ENCODE data around the gene ALKBH4. TPM values are rescaled to one million over a fixed set of nuclear protein-coding genes. Genes with fewer than 3 reads are reported as not detected.
A peak's percentile ranks its signal among the peaks of the same experiment; 100 is the strongest.

ALKBH4 gene
- total and polyA plus RNA-seq, 9 donors, result 6.2 to 15.5 (median 11.9) TPM

DNA sequence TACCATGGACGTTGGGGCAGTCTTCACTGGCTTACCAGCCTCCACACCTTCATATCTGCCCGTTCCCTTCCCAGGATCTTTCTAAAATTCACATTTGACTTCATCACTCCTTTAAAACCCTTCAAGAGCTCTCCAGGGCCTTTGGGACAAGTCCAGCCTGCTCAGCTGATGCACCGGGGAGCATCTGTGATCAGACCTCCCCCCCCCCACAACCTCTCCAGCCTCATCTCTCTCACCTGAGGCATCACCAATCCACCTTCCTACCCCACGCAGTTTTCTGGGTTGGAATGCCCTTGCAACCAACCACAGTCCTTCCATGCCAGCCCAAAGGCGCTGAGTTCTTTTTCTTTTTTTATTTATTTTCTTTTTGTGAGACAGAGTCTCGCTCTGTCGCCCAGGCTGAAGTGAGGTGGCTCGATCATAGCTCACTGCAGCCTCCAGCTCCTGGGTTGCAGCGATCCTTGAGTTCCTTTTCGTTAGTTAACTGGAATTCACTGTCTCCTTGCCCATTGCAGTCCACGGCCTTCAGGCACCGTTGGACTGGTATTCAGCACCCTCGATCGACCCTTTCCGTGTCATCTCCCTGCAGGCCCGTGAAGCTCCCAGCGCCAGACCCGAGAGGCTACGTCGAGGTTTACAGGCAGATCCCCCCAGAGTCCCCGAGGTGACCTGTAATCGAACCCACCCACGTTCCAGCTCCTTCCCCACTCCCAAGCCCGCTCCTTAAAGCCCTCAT is 654 bp downstream of the ALKBH4 start:
- 8 to 11% (median 9%) methylated on average over 24 of the region's 24 CpGs for WGBS, 3 donors
- no peaks in the 10 kb centered on the region for H3K36me3 ChIP-seq
- peaks cover 14% of the 10 kb centered on the region for H3K4me1 ChIP-seq (ENCODE audit: insufficient read depth)
- H3K27me3 ChIP-seq, result no peaks in the 10 kb centered on the region
- no peak for TF ChIP-seq POLR2A (IDR thresholded peaks at IDR 0.05)
- no peak for TF ChIP-seq EP300 (IDR thresholded peaks at IDR 0.05)
- TF ChIP-seq, protein P1, sequence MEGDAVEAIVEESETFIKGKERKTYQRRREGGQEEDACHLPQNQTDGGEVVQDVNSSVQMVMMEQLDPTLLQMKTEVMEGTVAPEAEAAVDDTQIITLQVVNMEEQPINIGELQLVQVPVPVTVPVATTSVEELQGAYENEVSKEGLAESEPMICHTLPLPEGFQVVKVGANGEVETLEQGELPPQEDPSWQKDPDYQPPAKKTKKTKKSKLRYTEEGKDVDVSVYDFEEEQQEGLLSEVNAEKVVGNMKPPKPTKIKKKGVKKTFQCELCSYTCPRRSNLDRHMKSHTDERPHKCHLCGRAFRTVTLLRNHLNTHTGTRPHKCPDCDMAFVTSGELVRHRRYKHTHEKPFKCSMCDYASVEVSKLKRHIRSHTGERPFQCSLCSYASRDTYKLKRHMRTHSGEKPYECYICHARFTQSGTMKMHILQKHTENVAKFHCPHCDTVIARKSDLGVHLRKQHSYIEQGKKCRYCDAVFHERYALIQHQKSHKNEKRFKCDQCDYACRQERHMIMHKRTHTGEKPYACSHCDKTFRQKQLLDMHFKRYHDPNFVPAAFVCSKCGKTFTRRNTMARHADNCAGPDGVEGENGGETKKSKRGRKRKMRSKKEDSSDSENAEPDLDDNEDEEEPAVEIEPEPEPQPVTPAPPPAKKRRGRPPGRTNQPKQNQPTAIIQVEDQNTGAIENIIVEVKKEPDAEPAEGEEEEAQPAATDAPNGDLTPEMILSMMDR (IDR thresholded peaks at IDR 0.05), result no peak
- H3K4me3 ChIP-seq, result peak overlapping the region; percentile 84
- no peak for DNase-seq
- peak overlapping the region; percentile 31 to 85 for H3K27ac ChIP-seq
- intact Hi-C loops (cut with DNase I), result no loop called here
- H3K9me3 ChIP-seq, result no peaks in the 10 kb centered on the region

- H3K36me3 ChIP-seq, result no peaks in the 10 kb centered on the region
- no peak for DNase-seq
- no peak overlapping the region for H3K4me3 ChIP-seq
- H3K9me3 ChIP-seq, result no peaks in the 10 kb centered on the region
- intact Hi-C loops (cut with DNase I), result no loop called here
- TF ChIP-seq, protein P1 (IDR thresholded peaks at IDR 0.05), result no peak
- TF ChIP-seq EP300 (IDR thresholded peaks at IDR 0.05), result no peak
- no peak for TF ChIP-seq POLR2A (IDR thresholded peaks at IDR 0.05)
- H3K27ac ChIP-seq, result no peak overlapping the region
- no peaks in the 10 kb centered on the region for H3K27me3 ChIP-seq
- 75 to 83% (median 81%) methylated on average over 8 of the region's 8 CpGs for WGBS, 3 donors
- peaks cover 9% of the 10 kb centered on the region for H3K4me1 ChIP-seq (ENCODE audit: insufficient read depth)
Measured at GRCh38 chr7:102460467-102460866, 4.2 kb downstream of the ALKBH4 start.

DNA sequence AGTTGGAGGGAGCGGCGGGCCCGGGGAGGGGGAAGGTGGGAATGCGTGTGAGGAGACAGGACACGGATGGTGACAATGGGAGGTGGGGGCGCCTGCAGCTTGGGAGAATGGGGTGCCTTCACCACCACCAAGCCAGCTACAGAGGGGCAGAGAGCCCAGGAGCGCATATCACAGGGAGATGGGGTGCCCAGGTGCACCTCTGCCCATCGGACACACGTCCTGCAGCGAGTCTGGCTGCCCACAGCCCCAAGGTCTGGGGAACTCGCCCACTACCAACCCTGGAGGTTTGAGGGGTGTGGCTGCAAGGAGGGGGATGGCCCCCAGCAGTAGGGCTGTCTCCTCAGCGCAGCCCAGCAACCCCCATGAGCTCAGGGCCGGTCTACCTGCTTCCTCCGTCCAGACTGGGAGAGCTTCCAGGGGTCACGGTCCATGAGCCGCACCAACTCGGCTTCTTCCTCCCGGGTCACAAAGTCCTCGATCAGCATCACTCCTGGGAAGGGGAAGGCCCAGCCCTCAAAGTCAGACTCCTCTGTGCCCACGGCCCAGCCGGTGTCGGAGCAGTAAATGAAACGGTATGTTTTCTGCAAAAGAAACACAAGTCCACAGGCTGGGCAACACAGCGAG is 5.3 kb downstream of the ALKBH4 start:
- Histone ChIP-seq H3K27ac (no peak overlapping the region), H3K36me3 (no peaks in the 10 kb centered on the region), H3K9me3 (no peaks in the 10 kb centered on the region), H3K27me3 (no peaks in the 10 kb centered on the region), H3K4me1 (ENCODE audit: insufficient read depth) (peaks cover 8% of the 10 kb centered on the region), H3K4me3 (no peak overlapping the region)
- 90 to 96% (median 92%) methylated on average over 23 to 24 of the region's 24 CpGs for WGBS, 3 donors
- no peak for DNase-seq
- intact Hi-C loops (cut with DNase I), result no loop called here
- no peak for TF ChIP-seq EP300 (IDR thresholded peaks at IDR 0.05)
- TF ChIP-seq POLR2A (IDR thresholded peaks at IDR 0.05), result no peak
- TF ChIP-seq, protein P1 (IDR thresholded peaks at IDR 0.05), result no peak

DNA sequence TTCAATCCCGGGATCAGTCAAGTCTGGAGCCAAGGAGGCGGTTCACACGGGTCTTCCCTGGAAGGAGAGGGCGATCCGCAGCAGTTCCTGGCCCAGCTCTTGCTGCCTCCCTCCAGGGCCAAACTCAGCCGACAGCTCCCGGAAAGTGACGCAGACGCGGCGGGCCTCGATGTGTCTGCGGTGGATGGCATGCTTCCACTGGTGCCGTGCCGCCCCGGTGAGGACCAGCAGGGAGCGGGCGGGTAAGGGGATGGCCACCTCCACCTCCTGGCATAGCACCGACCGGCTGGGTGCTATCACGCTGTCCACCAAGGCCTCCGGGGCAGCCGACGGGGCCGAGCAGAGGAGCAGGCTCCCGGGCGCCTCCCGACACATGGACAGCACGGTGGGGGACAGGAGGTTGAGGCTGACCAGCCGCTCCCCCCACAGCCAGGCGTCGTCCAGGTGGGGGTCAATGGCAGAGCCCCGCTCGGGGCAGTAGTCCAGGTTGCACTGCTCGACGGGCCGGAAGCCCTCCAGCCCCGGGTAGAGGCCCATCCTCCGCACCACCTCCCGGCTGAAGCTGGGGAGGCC is 7.2 kb downstream of the ALKBH4 start:
- H3K4me1 ChIP-seq (ENCODE audit: insufficient read depth), result no peaks in the 10 kb centered on the region
- TF ChIP-seq POLR2A (IDR thresholded peaks at IDR 0.05), result no peak
- TF ChIP-seq EP300 (IDR thresholded peaks at IDR 0.05), result no peak
- TF ChIP-seq, protein P1 (IDR thresholded peaks at IDR 0.05), result no peak
- H3K36me3 ChIP-seq, result no peaks in the 10 kb centered on the region
- WGBS, 3 donors, result 85 to 86% (median 85%) methylated on average over 39 to 40 of the region's 40 CpGs
- H3K27me3 ChIP-seq, result no peaks in the 10 kb centered on the region
- H3K9me3 ChIP-seq, result no peaks in the 10 kb centered on the region
- H3K4me3 ChIP-seq, result no peak overlapping the region
- no peak for DNase-seq
- no peak overlapping the region for H3K27ac ChIP-seq
- intact Hi-C loops (cut with DNase I), result no loop called here

All from ovary (tissue), 9 donors.